Embryonic facial prominence (tissue), 1 donor: ENCODE measurements around the gene PPP4R4.
"Not testable (repeated sequence)": the region's sequence is repeated elsewhere in the genome, so short reads cannot be mapped to it uniquely, and the experiment has no call there.

Experiments
- DNase-seq: peaks from one replicate; pipeline ENCODE4 v3.0.0-alpha.2; 2016; ENCODE audit errors: extremely low spot score

PPP4R4 gene

DNA sequence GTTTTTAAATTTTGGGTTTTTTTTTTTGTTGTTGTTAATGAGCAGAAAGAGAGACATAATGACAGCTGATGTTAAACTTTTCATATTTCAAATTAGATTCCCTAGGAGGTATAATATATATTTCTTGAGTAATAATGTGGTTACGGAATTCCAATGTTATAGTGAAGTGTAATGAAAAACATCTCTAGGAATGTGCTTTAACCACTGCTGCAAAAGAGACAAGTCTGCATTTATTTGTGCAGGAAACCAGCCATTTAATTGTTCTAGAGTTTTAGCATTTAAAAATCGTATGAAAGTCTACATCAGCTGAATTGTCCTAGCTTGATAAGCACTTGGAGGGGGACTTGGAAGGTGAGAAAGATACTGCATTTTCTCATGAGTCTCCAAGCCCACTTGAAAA lies 104.6 kb downstream of the PPP4R4 start:
- DNase-seq: no peak

DNA sequence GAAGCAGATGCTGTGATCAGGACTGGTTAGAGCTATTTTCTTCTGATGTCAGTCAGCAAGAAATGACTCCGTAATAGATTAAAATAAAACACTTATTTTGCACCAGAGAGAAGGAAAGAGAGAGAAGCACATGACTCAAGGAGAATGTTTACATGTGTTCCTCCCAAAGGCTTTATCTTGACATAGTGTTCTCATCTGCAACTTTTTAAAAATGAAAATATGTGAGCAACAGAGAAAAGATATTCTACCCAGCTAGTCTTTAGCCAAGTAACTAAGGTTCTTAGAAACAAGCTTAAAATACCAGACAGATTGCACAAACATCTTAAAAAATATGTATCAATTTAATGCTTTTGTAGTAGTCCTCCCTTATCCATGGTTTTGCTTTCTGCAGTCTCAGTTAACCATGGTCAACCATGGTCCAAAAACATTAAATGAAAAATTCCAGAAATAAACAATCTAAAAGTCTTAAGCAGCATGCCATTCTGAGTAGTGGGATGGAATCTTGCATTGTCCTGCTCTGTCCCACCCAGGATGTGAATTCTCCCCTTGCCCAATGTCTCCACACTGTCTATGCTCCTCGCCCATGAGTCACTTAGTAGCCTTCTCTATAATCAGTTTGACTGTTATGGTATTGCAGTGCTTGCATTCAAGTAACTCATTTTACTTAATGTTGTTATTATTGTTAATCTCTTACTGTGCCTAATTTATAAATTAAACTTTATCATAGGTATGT lies 109.0 kb downstream of the PPP4R4 start:
- no peak for DNase-seq

DNA sequence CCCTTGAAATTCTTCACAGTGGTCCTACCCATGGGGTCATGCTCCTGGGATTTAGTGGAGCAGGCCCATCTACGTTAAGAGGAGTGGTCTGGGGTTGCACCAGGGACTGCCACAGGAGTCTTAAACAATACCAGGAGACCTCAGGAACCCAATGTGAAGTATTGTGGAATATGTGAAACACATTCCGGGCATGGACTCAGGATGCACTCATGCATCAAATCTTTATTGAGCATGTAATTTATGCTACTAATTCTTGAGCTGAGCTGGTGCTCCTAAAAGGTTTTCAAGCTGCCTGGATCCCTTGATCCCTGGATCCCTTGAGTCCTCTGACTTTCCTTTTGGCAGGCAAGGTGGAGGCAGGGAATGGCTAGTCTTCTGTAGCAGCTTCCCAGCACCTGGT lies 110.1 kb downstream of the PPP4R4 start:
- no peak for DNase-seq

DNA sequence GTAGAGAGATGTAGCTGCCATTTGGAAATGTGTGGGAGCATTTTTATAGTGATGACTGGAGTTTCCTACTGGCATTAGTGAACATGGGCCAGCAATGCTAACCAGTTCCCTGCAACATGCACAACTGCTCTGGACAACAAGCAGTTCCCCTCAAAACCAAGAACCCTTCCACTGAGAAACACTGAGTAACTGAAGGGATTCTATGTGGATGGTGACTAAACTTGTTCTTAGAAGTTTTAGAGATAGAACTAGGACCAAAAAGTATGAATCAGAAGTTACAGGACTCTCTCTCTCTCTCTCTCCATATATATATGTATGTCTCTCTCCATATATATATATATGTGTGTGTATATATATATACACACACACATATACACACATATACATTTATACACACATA lies 111.0 kb downstream of the PPP4R4 start:
- DNase-seq: no peak

DNA sequence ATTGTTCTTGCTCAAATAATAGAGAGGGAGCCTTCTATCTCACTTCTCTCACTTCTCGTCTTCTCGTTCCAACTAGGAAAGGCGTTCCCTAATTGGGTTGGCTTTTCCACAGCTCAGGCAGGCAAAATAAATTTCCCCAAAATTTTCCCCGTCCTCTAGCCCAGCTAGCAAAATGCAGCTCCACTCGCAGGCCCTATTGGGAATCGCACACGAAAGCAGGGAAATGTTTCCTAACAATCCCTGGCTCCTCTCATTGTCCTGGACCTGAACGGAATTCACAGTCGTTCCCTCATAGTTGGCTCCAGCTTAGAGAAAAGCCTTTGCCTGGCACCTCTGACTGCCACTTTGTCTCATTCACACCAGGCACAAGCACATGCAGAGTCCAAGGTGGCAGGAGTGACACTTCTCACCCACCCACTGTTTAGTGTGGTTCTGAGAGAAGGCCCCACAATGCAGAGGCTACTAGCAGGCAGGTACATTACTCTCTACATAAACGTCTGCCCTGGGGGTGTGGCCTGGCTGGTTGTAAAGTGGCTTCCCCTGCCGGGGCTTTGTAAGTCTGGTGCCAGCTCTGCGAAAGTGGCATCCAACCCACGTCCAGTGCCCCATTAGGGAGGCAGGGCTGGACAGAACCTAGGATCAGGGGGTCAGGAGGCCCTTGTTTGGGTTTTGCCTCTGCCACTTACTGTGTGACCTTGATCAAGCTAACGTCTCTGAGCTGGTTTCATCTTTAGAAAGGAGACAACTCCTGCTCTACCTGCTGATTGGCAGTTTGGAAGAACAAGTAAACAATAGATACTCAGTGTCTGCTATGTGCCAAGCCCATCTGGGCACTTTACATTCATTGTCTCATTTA lies 114.7 kb downstream of the PPP4R4 start:
- DNase-seq: no peak

DNA sequence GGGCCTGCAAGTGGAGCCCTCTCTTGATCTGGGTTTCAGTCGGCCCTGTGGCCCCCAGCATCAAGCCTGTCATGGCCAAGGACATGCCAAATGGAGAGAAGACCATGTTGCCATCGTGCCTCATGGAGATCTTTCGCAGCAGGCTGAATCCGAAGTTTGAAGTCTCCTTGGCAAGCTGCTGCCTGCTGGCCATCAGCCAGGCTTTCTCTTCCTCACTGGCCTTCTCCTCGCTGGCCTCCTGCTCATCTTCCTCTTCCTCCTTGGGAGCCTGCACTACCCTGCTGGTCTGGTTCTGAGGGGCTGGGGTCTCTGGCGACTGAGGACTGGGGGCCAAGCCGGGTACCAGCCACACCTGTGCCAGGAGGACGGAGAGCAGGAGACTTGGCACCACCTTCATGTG lies 116.1 kb downstream of the PPP4R4 start:
- DNase-seq: no peak

DNA sequence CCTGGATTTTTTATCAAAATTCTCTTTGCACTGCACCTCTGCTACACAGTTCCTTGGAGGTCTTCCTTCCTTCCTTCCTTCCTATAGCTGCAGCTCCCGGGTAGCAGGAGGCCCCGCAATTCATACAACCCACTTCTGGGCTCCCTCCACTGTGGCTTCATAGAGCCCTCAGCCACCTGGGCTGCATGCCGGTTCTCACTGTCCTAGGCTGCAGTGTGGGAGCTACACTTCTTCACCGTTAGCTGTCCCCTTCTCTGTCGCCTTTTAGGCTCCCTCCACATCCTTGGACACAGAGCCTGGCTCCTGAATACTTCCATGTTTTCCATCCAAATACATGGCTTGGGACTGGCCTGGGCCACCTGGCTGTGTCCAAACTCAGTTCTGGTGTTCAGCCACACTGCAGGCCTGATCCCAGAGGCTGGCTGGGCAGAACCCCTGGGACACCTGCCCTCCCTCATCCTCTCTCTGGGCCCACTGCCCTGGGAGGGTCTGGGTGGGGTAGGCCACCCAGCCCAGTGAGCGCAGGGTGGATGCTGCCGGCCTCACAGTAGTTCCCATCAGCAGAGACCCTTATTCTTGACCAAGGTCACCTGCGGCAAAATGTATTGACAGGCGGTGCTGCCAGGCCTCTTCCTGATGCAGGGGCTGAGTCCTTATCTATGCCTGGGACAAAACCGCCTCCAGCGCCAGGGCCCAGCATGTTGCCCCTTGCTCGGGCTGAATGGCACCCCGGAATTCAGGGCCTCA lies 117.2 kb downstream of the PPP4R4 start:
- DNase-seq: no peak

DNA sequence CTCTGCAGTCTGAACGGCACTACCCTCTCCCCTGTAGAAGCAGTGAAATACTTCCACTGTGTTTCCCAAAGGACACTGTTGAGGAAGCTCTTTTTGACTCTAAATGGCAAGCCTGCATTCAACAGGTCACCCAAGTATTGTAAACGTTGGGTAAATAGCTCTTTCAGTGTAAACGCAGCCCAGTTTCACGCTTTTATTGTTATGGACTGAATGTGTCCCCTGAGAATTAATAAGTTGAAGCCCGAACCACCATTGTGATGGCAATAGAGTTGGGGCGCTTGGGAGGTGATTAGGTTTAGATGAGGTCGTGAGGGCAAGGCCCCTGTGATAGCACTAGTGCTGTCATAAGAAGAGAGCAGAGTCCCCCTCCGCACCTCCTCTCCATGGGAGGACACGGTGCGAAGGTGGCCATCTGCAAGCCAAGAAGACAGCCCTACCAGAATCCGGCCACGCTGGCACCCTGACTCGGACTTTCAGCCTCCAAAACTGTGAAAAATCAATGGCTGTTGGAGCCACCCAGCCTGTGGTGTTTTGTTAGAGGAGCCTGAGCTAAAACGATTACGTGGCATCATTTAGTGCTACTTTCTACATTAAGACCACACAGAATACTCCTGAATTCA lies 117.9 kb downstream of the PPP4R4 start:
- no peak for DNase-seq

DNA sequence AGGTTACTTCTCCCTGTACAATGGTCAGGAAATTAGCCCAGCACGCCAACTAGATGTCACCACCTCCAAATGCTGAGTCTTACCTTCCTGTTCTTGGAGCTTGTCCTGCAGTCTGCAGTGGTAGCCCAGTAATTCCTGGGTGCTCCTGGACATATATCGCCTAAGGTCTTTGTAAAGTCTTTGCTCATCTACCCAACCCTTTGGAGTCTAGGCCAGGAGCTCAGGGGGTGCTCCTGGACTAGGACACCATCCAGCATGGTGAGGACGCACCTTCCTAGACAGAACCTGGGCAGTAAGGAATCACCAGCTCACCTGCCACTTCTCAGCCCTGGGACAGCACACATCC lies 118.4 kb downstream of the PPP4R4 start:
- no peak for DNase-seq

DNA sequence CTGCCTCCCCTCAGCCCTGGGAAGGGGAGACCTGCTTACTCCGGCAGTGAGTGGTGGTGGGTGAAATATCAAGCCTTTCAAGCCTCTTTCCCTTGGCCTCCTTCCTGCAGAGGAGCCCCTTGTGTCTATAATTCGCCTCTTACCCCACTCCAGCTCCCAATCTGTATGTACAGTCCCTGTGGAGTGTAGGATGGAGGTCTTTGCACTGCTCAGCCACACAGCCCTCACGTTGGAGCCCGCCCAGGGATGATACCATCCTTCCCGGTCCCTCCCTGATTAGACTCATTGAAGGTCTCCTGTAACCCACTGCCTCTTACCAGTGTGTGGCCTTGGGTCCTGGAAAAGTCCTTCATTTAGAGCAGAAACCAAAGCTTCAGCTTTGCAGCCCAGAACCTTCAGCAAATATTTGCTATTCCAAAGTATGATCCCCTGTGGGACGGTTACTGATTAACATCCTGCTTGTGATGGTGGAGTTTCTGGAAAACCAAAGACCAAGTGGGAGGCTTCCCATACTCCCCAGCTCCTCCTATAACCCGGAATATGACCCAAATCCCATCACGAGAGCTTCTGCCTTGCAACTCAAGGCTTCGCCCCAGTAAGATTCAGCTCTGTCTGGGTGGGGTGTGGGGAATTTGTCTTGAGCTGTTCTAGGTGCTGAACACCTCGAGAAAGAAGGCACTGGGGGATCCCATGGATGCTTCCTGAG lies 118.9 kb downstream of the PPP4R4 start, which contains the start of gene SERPINA10:
SERPINA10 (minus strand) TSS at position 397 of the 706 bp plus-strand sequence. CDS start 2,675 bp downstream, outside the sequence.
- DNase-seq: no peak

DNA sequence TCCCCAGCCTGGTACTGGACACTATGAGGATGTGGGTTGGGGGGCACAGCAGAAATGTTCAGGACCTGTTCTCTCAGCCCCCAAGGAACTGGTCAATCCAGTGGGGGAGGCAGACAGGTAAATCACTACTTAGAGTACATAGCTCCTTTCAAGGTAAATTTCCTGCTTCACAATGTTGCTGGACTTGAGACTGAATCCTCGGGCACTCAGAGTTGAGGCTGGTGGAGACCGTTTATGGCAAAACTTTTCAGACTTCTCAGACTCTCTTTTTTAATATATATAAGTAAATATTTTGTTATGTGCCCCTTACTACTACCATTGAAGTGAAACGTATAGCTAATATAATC lies 119.4 kb downstream of the PPP4R4 start:
- no peak for DNase-seq

DNA sequence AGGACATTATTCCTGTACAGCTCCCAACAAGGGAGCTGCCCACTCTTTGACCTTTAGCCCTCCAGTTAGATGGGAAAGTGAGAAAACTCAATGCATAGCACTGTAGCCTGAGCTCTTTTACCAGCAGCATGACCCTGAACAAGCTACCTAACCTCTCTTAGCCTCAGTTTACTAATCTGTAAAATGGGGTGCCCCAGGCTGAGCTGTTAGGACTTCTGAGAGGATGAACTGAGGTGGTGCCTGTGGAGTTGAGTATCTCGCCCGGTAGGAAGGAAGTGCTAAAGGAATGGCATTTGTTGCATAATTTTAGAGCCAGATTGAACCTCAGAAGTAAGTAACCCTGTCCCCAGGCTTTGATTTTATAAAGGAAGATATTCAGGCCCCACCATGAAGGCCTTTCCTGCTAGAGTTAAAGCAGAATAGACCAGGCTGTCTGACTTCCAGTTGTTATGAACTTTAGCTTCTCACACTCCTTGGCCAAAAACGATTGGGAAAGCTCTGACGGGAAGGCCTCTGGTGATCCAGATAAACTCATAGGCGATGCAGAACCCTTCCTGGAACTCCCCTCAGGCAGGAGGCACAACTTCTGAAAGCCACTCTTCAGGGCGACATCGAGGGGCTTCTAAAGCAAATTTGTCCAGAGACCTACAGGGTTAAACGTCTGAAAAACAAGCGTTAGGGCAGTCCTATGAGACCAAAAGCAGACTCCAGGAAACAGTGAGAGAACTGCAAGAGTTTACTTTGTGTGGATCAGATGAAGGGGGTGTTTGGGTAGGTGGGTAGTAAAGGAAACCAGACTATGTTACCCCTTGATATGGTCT lies 121.4 kb downstream of the PPP4R4 start:
- DNase-seq: no peak

DNA sequence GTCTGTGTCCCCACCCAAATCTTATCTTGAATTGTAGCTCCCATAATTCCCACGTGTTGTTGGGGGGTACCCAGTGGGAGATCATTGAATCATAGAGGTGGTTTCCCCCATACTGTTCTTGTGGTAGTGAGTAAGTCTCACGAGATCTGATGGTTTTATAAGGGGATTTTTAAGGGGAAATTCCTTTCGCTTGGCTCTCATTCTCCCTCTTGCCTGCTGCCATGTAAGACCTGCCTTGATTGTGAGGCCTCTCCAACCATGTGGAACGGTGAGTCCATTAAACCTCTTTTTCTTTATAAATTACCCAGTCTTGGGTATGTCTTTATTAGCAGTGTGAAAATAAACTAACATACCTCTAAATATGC lies 122.0 kb downstream of the PPP4R4 start:
- not testable (repeated sequence) for DNase-seq

DNA sequence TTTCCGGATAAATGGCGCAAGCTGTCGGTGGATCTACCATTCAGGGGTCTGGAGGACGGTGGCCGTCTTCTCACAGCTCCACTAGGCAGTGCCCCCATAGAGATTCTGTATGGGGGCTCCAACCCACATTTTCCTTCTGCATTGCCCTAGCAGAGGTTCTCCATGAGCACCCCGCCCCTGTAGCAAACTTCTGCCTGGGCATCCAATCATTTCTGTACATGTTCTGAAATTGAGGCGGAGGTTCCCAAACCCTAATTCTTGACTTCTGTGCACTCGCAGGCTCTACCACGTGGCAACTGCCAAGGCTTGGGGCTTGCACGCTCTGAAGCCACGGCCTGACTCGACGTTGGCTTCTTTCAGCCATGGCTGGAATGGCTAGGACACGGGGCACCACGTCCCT lies 124.0 kb downstream of the PPP4R4 start:
- no peak for DNase-seq

DNA sequence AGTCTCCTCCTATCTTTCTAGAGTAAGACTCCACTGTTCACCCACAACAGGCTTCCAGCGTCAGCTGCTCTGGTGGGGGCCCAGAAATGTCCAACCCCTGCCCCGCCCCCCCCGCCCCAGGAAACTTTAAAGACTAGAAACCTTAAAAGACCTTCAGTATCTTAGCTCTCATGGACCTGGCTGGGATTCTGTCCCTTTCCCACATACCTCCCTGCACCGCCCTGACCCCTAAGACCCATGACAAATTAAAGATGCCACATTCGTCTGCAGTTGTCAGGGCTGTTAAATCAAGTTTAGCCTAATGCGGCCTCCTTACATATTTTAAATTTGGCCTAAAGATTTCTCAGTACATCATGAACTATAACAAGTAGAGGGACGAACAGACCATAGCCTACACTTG lies 129.0 kb downstream of the PPP4R4 start:
- no peak for DNase-seq

DNA sequence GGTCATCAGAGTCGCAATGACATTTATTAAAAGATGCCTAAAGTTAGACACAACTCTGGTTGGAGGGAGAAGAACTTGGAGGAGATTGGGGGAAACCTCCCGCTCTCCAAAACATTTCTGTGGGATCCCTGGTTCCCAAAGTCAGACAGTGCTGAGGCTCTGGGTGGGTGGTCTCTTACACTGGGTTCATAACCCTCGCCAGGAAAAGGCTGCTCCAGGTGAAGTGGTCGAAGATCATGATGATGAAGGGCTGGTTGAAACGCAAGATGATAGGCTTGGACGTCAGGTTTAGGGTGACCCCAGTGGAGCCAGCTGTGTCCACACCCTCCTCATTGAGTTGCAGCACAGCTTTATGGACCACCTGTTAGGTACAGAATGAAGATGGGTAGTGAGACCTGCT lies 130.1 kb downstream of the PPP4R4 start:
- DNase-seq: no peak

DNA sequence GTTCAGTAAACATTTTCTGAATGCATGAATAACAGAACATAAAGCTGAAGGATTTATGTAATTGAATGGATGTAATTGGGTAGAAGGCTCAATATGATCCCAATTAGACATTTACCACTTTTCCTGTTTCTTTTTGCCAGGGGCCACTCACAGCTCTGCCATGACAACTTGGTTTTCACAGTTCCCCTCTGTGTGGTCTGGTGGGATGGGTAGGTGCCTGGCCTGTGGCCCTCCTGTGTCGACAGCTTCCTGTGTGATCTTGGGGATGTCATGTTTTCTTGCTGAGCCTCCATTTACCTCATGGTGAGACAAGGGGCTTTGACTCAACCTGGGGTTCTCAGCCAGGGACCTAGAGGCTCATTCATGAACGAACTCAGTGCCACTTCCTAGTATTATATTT lies 131.5 kb downstream of the PPP4R4 start:
- no peak for DNase-seq

DNA sequence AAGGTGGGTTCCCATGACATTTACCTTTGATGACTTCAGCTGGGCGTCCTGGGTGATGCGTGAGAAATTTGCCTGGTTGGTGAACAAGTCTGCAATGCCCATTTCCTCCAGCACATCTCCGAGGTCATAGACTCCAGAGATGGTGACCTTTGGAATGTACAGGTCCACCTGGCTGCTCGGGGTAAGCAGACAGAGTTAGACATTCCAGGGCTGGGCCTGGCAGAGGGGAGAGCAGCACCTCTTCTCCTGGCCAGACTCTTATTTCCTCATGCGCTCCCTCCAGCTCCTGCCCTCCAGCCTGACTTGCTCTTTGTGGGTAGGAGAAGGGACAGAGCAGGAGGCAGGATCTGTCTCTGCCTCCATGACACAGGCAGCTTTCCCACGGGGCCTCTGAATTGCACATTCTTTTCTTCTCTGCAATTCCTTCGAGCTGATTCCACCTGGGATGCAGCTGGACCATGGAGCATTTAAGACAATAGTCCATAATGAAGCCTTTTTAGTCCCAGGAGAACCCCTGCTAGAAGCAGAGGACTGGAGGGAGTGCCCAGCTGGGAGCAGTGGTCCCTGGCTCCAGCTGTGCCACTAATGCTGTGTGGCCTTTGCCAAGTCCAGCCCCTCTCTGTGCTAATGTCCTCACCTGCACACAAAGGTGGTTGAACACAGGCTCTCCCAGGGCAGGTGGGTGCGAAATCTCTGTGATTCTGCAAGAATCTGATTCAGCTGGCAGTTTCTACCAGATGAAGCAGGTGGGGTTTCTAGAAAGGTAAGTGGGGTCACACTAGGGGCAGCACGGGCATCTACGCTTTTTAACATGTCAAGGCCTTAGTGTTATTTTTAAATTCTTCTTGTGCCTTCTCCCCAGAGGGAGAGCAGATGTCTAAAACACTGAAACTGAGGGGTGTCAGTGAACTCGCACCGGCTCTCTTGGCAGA lies 132.2 kb downstream of the PPP4R4 start:
- no peak for DNase-seq

DNA sequence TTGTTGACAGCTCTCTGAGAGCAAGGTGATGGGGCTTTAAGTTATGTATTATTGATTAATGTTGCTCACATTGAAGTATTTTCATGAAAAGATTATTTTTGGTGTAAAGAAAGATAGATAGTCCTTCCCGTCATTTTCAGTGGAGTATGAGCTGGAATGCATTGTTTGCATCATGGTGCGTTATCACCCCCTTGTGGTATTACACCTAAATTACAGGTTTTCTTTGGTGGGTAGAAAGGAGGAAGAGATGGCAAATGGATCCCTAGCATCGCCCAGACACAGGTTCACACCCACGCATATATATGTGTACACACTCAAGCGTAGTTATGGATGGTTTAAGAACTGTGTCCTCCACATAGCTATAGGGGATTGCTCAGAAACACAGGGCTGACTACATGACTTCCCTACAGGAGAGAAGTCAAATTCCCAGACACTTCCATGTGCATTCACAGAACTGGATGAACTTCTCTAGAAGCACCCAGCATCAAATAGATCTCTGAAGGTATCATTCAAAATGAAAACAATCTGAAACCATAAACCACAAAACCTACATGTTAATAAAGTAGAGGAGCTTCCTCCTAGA lies 133.4 kb downstream of the PPP4R4 start:
- no peak for DNase-seq
